GM19463 (cell line): ENCODE measurements around the gene AGRN.
A peak's percentile ranks its signal among the peaks of the same experiment; 100 is the strongest.
"Not testable (repeated sequence)": the region's sequence is repeated elsewhere in the genome, so short reads cannot be mapped to it uniquely, and the experiment has no call there.

Experiments
- ATAC-seq: cut with Tn5 transposase; IDR thresholded peaks from one replicate; pipeline ENCODE4 v1.9.1; 2021; ENCODE audit warnings: mild to moderate bottlenecking, moderate library complexity; ENCODE audit not compliant: unreplicated experiment

The AGRN gene

GRCh38 chr1:1063945-1064831 is 44.3 kb downstream of the AGRN start:
- peak; percentile 61 for ATAC-seq

GRCh38 chr1:1065265-1065939 is 45.5 kb downstream of the AGRN start:
- no peak for ATAC-seq

- not testable (repeated sequence) for ATAC-seq
These were observed 46.0 kb downstream of the AGRN start for GRCh38 chr1:1065940-1066304.

GRCh38 chr1:1066403-1067283 is 46.7 kb downstream of the AGRN start:
- ATAC-seq, result no peak

- ATAC-seq, result no peak
These were observed 47.5 kb downstream of the AGRN start for GRCh38 chr1:1067284-1067859.

- no peak for ATAC-seq
These were observed 48.1 kb downstream of the AGRN start for GRCh38 chr1:1067860-1068516.

GRCh38 chr1:1068517-1069055 is 48.7 kb downstream of the AGRN start:
- peak; percentile 2 for ATAC-seq

GRCh38 chr1:1069056-1069710 is 49.3 kb downstream of the AGRN start:
- peak; percentile 49 for ATAC-seq

GRCh38 chr1:1069711-1070676 is 50.1 kb downstream of the AGRN start:
- no peak for ATAC-seq

- ATAC-seq, result no peak
These were observed 51.8 kb downstream of the AGRN start for GRCh38 chr1:1071486-1072298.

- ATAC-seq, result no peak
These were observed 52.5 kb downstream of the AGRN start for GRCh38 chr1:1072299-1072848.

- ATAC-seq, result no peak
These were observed 53.2 kb downstream of the AGRN start for GRCh38 chr1:1072849-1073742.

GRCh38 chr1:1073743-1074587 is 54.0 kb downstream of the AGRN start, which contains the start of gene RNF223:
RNF223 (minus strand) TSS chr1:1074306; CDS start chr1:1072566, 1,740 bp downstream.
- ATAC-seq, result no peak

- ATAC-seq, result no peak
These were observed 54.8 kb downstream of the AGRN start for GRCh38 chr1:1074631-1075147.
